Measurements from ENCODE around the gene SETD4.
"Not testable (repeated sequence)": the region's sequence is repeated elsewhere in the genome, so short reads cannot be mapped to it uniquely, and the experiment has no call there.

SETD4 gene

GRCh38 chr21:36079010-36079649 lies 18.8 kb upstream of the SETD4 start:
- no peak for DNase-seq (ENCODE audit: low spot score)
- FAIRE-seq: no peak

- FAIRE-seq (no peak), DNase-seq (ENCODE audit: low spot score) (no peak)
These were observed 17.4 kb upstream of the SETD4 start for GRCh38 chr21:36077758-36078157.

- DNase-seq (ENCODE audit: low spot score) (no peak), FAIRE-seq (no peak)
These were observed 16.7 kb upstream of the SETD4 start for GRCh38 chr21:36076878-36077655.

GRCh38 chr21:36075953-36076352 lies 15.6 kb upstream of the SETD4 start:
- FAIRE-seq: no peak

GRCh38 chr21:36075171-36075570 lies 14.8 kb upstream of the SETD4 start:
- FAIRE-seq (no peak), DNase-seq (ENCODE audit: low spot score) (no peak)

More at GRCh38 chr21:36075953-36076352, 15.6 kb upstream of the SETD4 start:
- no peak for DNase-seq (ENCODE audit: low spot score)

- FAIRE-seq; DNase-seq (ENCODE audit: low spot score): not testable (repeated sequence)
These were observed 13.6 kb upstream of the SETD4 start for GRCh38 chr21:36073911-36074310.

GRCh38 chr21:36073181-36073580 lies 12.9 kb upstream of the SETD4 start:
- DNase-seq (ENCODE audit: low spot score) (no peak), FAIRE-seq (no peak)

GRCh38 chr21:36072453-36073162 lies 12.3 kb upstream of the SETD4 start:
- no peak for FAIRE-seq
- DNase-seq (ENCODE audit: low spot score): no peak

GRCh38 chr21:36070999-36071398 lies 10.7 kb upstream of the SETD4 start:
- DNase-seq (ENCODE audit: low spot score) (no peak), FAIRE-seq (no peak)

GRCh38 chr21:36069713-36070583 lies 9.6 kb upstream of the SETD4 start, which contains the start of gene CBR1:
TSS of gene CBR1 (plus strand) at chr21:36070024. CDS start at chr21:36070116, 92 bp downstream.
- FAIRE-seq (peak; percentile 56), DNase-seq (ENCODE audit: low spot score) (peak; percentile 84)

GRCh38 chr21:36068748-36069398 lies 8.5 kb upstream of the SETD4 start:
- FAIRE-seq: no peak

GRCh38 chr21:36065497-36066036 lies 5.2 kb upstream of the SETD4 start:
- DNase-seq (ENCODE audit: low spot score): peak; percentile 17
- no peak for FAIRE-seq

More at GRCh38 chr21:36068748-36069398, 8.5 kb upstream of the SETD4 start:
- DNase-seq (ENCODE audit: low spot score): no peak

GRCh38 chr21:36064085-36064460 lies 3.7 kb upstream of the SETD4 start:
- FAIRE-seq: no peak
- DNase-seq (ENCODE audit: low spot score): no peak

- DNase-seq (ENCODE audit: low spot score) (no peak), FAIRE-seq (no peak)
These were observed 3.2 kb upstream of the SETD4 start for GRCh38 chr21:36063375-36064084.

- FAIRE-seq (no peak), DNase-seq (ENCODE audit: low spot score) (no peak)
These were observed 1.1 kb upstream of the SETD4 start for GRCh38 chr21:36061445-36061844.

- FAIRE-seq (no peak), DNase-seq (ENCODE audit: low spot score) (peak; percentile 37)
These were observed 535 bp downstream of the SETD4 start for GRCh38 chr21:36059823-36060158.

GRCh38 chr21:36055551-36055950 lies 4.8 kb downstream of the SETD4 start:
- no peak for DNase-seq (ENCODE audit: low spot score)

GRCh38 chr21:36053715-36054062 lies 6.6 kb downstream of the SETD4 start:
- FAIRE-seq (no peak), DNase-seq (ENCODE audit: low spot score) (no peak)

More at GRCh38 chr21:36055551-36055950, 4.8 kb downstream of the SETD4 start:
- no peak for FAIRE-seq

- FAIRE-seq: no peak
- DNase-seq (ENCODE audit: low spot score): no peak
These were observed 7.2 kb downstream of the SETD4 start for GRCh38 chr21:36052860-36053714.
